Stimulated activated CD4-positive, alpha-beta T cell treated with anti-CD3 and anti-CD28 coated beads, TNF-alpha, amount 100 ng/mL, for 4 hours (primary cell): Measurements from ENCODE around the gene CDC123.
A peak's percentile ranks its signal among the peaks of the same experiment; 100 is the strongest.
"Not testable (repeated sequence)": the region's sequence is repeated elsewhere in the genome, so short reads cannot be mapped to it uniquely, and the experiment has no call there.

Experiments
- DNase-seq, 3 experiments: peaks; one replicate each; pipeline ENCODE4 v3.0.0-alpha.2; 2020; ENCODE audit warnings: low read depth in 3 of 3

Gene CDC123

GRCh38 chr10:12195603-12196506, at the start of gene CDC123, which contains the start of gene NUDT5:
Gene CDC123, plus strand, starts transcription at chr10:12196188. Its CDS starts 58 bp downstream, at chr10:12196246.
Gene NUDT5, minus strand, starts transcription at chr10:12195891. Its CDS starts 9,600 bp downstream, at chr10:12186291.
- peak; percentile 63 to 73 (median 68) for DNase-seq

- DNase-seq, result no peak
These were observed 45.8 kb upstream of the CDC123 start for GRCh38 chr10:12150163-12150562.

- DNase-seq, result no peak
These were observed 41.5 kb upstream of the CDC123 start for GRCh38 chr10:12154516-12154915.

- DNase-seq, result no peak
These were observed 39.4 kb upstream of the CDC123 start for GRCh38 chr10:12156367-12157123.

GRCh38 chr10:12158111-12158510, 37.9 kb upstream of the CDC123 start:
- no peak for DNase-seq

- no peak for DNase-seq
These were observed 35.3 kb upstream of the CDC123 start for GRCh38 chr10:12160664-12161063.

- no peak for DNase-seq
These were observed 33.1 kb upstream of the CDC123 start for GRCh38 chr10:12162927-12163326.

- no peak for DNase-seq
These were observed 31.9 kb upstream of the CDC123 start for GRCh38 chr10:12164085-12164484.

GRCh38 chr10:12165036-12165435, 31.0 kb upstream of the CDC123 start:
- DNase-seq, result no peak

GRCh38 chr10:12165999-12166775, 29.8 kb upstream of the CDC123 start:
- DNase-seq, result no peak

GRCh38 chr10:12171512-12171911, 24.5 kb upstream of the CDC123 start:
- not testable (repeated sequence) for DNase-seq

GRCh38 chr10:12177642-12178041, 18.3 kb upstream of the CDC123 start:
- DNase-seq, result no peak

- DNase-seq, result no peak
These were observed 16.3 kb upstream of the CDC123 start for GRCh38 chr10:12179606-12180170.

GRCh38 chr10:12180221-12180974, 15.6 kb upstream of the CDC123 start:
- no peak for DNase-seq

- DNase-seq, result peak; percentile 24 to 47 (median 24)
These were observed 14.8 kb upstream of the CDC123 start for GRCh38 chr10:12181065-12181775.

- no peak for DNase-seq
These were observed 11.8 kb upstream of the CDC123 start for GRCh38 chr10:12184165-12184564.

GRCh38 chr10:12186323-12186722, 9.7 kb upstream of the CDC123 start:
- no peak for DNase-seq

GRCh38 chr10:12187321-12187905, 8.6 kb upstream of the CDC123 start:
- DNase-seq, result no peak

GRCh38 chr10:12188656-12189055, 7.3 kb upstream of the CDC123 start:
- no peak for DNase-seq

- no peak for DNase-seq
These were observed 6.6 kb upstream of the CDC123 start for GRCh38 chr10:12189426-12189825.
